Placental epithelial cell (primary cell): ENCODE data around the gene WDR86. TPM values are rescaled to one million over a fixed set of nuclear protein-coding genes. Genes with fewer than 3 reads are reported as not detected.

Source experiments
- small RNA-seq: library from RNA; depleted of rRNA; stranded (forward); fragments of <200 nt; gene quantifications from one replicate; pipeline ENCODE3, GENCODE V24; 2012
- total RNA-seq: library from RNA; depleted of rRNA; stranded (reverse); fragments of >200 nt; gene quantifications from 2 replicates; pipeline ENCODE4 v1.2.3, GENCODE V29; 2012

WDR86 gene
- 13.7 TPM in 1 of 2 replicates, not detected in the other for total RNA-seq

DNA sequence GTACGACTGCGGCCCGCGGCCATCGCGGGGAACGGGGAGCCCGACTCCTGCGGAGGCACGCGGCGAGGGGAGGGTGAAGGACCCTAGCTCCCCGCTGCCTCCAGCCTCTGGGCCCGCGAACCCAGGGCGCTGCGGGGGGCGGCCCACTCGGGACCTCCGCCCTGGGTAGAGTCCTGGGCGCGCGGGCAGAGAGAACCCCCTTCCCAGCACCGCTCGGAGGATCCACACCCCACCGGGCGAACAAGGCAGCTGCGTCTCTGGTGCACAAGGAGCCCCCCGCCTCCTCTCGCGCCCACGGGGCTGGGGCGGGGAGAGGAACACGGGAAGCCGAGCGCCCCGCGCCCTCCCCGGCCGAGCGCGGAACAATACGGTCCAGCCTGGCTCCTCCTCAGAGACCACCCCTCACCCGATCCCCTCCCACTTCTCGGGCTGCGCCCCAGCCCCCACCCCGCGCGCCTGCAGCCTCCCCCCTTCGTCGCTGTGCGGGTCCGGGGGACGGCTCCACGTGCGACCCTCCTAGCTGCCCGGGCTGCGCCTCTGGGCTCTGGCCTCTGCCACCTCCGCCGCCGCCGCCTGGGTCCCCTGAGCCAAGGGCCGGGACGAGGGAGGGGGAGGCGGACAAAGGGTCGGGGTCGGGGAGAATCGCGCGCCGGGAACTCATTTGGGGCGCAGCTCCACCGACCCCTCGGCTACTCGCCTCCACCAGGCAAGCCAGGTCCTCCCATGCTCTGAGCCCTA is at the start of gene WDR86:
TSS of gene WDR86 (minus strand) at position 372 of the 738 bp plus-strand sequence. CDS start 449 bp downstream, outside the sequence.

DNA sequence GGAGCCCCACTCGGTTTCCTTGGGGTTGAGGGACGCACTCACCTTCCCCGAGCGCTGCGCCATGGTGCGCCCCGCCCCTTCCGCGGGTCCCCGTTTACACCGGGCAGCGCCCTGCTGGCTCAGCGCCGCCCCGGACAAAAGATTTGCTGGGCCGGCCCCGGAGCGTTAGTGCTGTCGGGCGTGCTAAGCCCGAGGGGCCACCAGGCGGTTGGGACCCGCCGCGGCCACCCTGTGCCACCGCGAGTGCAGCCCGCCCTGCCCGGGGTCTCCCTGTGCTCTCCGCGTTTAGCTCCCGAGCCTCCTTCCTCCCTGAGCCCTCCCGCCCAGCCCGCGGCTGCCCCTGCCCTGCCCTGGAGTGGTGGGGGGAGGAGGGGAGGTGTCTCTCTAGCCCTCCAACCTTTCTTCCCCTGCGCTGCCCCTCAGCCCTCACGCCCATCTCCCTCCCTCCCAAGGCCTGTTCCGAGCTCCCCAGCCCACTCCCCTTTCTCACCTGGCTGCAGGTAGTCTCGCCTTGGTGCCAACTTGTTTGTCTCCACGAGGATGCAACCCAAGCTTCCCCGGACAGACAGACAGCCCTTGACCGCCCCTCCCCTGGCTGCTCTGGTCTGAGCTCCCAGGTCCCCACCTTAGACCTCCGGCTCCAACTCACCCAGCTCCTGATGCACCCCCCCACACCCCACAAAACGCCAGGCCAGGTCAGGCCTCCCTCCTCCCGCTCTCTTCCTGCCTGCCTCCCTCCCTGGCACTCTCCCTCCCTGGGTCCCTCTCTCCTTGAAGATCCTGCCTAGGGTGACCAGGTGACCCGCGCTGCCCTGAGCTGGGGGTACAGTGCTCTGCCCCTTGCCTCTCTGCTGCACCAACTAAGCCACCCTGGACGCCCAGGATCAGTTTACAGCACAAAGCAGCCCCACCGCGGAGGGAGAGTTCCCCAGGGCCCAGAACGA is 30.3 kb upstream of the WDR86 start, which contains the start of gene CRYGN:
TSS of gene CRYGN (minus strand) at position 287 of the 944 bp plus-strand sequence. CDS start at position 63, 224 bp downstream.

GRCh38 chr7:151341357-151342101 is 68.3 kb downstream of the WDR86 start, which contains the start of gene NUB1:
Gene NUB1 (plus strand): TSS chr7:151341812. CDS start chr7:151345350, 3,538 bp downstream.

Small RNAs within 50 kb of the gene (small RNA-seq; reads per million reads assigned to genes)
- gene MIR3907: not detected

Other genes with a start within 250 kb of the WDR86 start
- gene GBX1, start 242.3 kb downstream of the WDR86 start, total RNA-seq: not detected in 2 replicates
- not detected in 2 replicates for gene ASB10, start 222.8 kb downstream of the WDR86 start, total RNA-seq
- not detected in 2 replicates for gene H2BK1, start 199.6 kb downstream of the WDR86 start, total RNA-seq
- gene ABCF2, start 182.8 kb downstream of the WDR86 start, total RNA-seq: 22.4 and 43.6 TPM in 2 replicates
- gene CHPF2, start 177.6 kb downstream of the WDR86 start, total RNA-seq: 94.6 and 107 TPM in 2 replicates
- 14.7 and 16.1 TPM in 2 replicates for gene SMARCD3, start 161.3 kb downstream of the WDR86 start, total RNA-seq
- gene NUB1, start 68.2 kb downstream of the WDR86 start, total RNA-seq: 33.4 and 38.8 TPM in 2 replicates
- gene CRYGN, start 30.1 kb upstream of the WDR86 start, total RNA-seq: not detected in 2 replicates
- 31.4 and 43.4 TPM in 2 replicates for gene RHEB, start 109.9 kb upstream of the WDR86 start, total RNA-seq